Measurements from ENCODE around the gene CALM3.

The CALM3 gene

GRCh38 chr19:46648060-46648960 is 47.2 kb downstream of the CALM3 start:
- H3K9ac ChIP-seq (ENCODE audit: low read depth, low read length) = peak overlapping the region; percentile 47; the same call in 1 of the 2 replicates
- peaks cover 3% of the 10 kb centered on the region for H3K9me3 ChIP-seq (ENCODE audit: control insufficient read depth, insufficient read depth, low read length)
- H3K4me1 ChIP-seq (ENCODE audit: insufficient read depth, low read length) = no peaks in the 10 kb centered on the region
- no peaks in the 10 kb centered on the region for H3K36me3 ChIP-seq (ENCODE audit: insufficient read depth, low read length)

- H3K4me1 ChIP-seq (ENCODE audit: insufficient read depth, low read length) = peaks cover 6% of the 10 kb centered on the region
- peaks cover 3% of the 10 kb centered on the region for H3K9me3 ChIP-seq (ENCODE audit: control insufficient read depth, insufficient read depth, low read length)
- H3K36me3 ChIP-seq (ENCODE audit: insufficient read depth, low read length) = no peaks in the 10 kb centered on the region
- H3K9ac ChIP-seq (ENCODE audit: low read depth, low read length) = peak overlapping the region; percentile 47; the same call in 1 of the 2 replicates
These were observed 48.1 kb downstream of the CALM3 start for GRCh38 chr19:46648961-46649960.

GRCh38 chr19:46650445-46650844 is 49.3 kb downstream of the CALM3 start:
- H3K9ac ChIP-seq (ENCODE audit: low read depth, low read length) = no peak overlapping the region
- peaks cover 3% of the 10 kb centered on the region for H3K9me3 ChIP-seq (ENCODE audit: control insufficient read depth, insufficient read depth, low read length)
- peaks cover 14% of the 10 kb centered on the region for H3K4me1 ChIP-seq (ENCODE audit: insufficient read depth, low read length)
- no peaks in the 10 kb centered on the region for H3K36me3 ChIP-seq (ENCODE audit: insufficient read depth, low read length)

GRCh38 chr19:46654621-46655152 is 53.6 kb downstream of the CALM3 start:
- no peaks in the 10 kb centered on the region for H3K9me3 ChIP-seq (ENCODE audit: control insufficient read depth, insufficient read depth, low read length)
- H3K9ac ChIP-seq (ENCODE audit: low read depth, low read length) = no peak overlapping the region
- no peaks in the 10 kb centered on the region for H3K36me3 ChIP-seq (ENCODE audit: insufficient read depth, low read length)
- H3K4me1 ChIP-seq (ENCODE audit: insufficient read depth, low read length) = peaks cover 14% of the 10 kb centered on the region

- H3K9me3 ChIP-seq (ENCODE audit: control insufficient read depth, insufficient read depth, low read length) = no peaks in the 10 kb centered on the region
- no peak overlapping the region for H3K9ac ChIP-seq (ENCODE audit: low read depth, low read length)
- H3K36me3 ChIP-seq (ENCODE audit: insufficient read depth, low read length) = no peaks in the 10 kb centered on the region
- H3K4me1 ChIP-seq (ENCODE audit: insufficient read depth, low read length) = peaks cover 14% of the 10 kb centered on the region
These were observed 55.4 kb downstream of the CALM3 start for GRCh38 chr19:46656541-46656940.

- Histone ChIP-seq H3K36me3 (ENCODE audit: insufficient read depth, low read length) (no peaks in the 10 kb centered on the region), H3K4me1 (ENCODE audit: insufficient read depth, low read length) (peaks cover 7% of the 10 kb centered on the region; the same call in 1 of the 2 replicates), H3K9ac (ENCODE audit: low read depth, low read length) (peak overlapping the region; percentile 63; the same call in 1 of the 2 replicates), H3K9me3 (ENCODE audit: control insufficient read depth, insufficient read depth, low read length) (no peaks in the 10 kb centered on the region)
These were observed 58.2 kb downstream of the CALM3 start for GRCh38 chr19:46659151-46660007.

- H3K36me3 ChIP-seq (ENCODE audit: insufficient read depth, low read length) = no peaks in the 10 kb centered on the region
- H3K4me1 ChIP-seq (ENCODE audit: insufficient read depth, low read length) = peaks cover 1% of the 10 kb centered on the region; the same call in 1 of the 2 replicates
- no peaks in the 10 kb centered on the region for H3K9me3 ChIP-seq (ENCODE audit: control insufficient read depth, insufficient read depth, low read length)
- H3K9ac ChIP-seq (ENCODE audit: low read depth, low read length) = peak overlapping the region; percentile 63; the same call in 1 of the 2 replicates
These were observed 58.9 kb downstream of the CALM3 start for GRCh38 chr19:46660008-46660517.
